Lung (tissue), 12 donors: ENCODE measurements around the gene ANO1. TPM values are rescaled to one million over a fixed set of nuclear protein-coding genes. Genes with fewer than 3 reads are reported as not detected.

Experiments
- ATAC-seq: fragments of 200-7000 bp; cut with Tn5 transposase; one replicate; pipeline ENCODE4 v1.9.1; 2020; ENCODE audit warnings: moderate number of reproducible peaks; ENCODE audit not compliant: insufficient read depth, low FRiP score
- DNase-seq, 3 donors: peaks; one replicate each; pipeline ENCODE4 v3.0.0-alpha.2; 2013 to 2017
- H3K27ac ChIP-seq, 2 donors: one replicate each; pipeline ENCODE4 v1.5.1; 2013; ENCODE audit warnings: mild to moderate bottlenecking in 2 of 2, moderate library complexity in 2 of 2, control low read depth in 1 of 2, inconsistent platforms in 1 of 2, low read depth in 1 of 2, low read length in 1 of 2
- H3K27me3 ChIP-seq, 3 donors: one replicate each; pipeline ENCODE4 v1.5.1; 2013; ENCODE audit warnings: low read length in 2 of 3; ENCODE audit not compliant: control insufficient read depth in 3 of 3, insufficient read depth in 3 of 3
- H3K36me3 ChIP-seq, 4 donors: one replicate each; pipeline ENCODE4 v1.5.1; 2013; ENCODE audit warnings: low read length in 4 of 4, mild to moderate bottlenecking in 1 of 4, moderate library complexity in 1 of 4; ENCODE audit not compliant: control insufficient read depth in 4 of 4, insufficient read depth in 4 of 4
- H3K4me1 ChIP-seq, 5 donors: one replicate each; pipeline ENCODE4 v1.5.1; 2013; ENCODE audit warnings: low read length in 5 of 5, mild to moderate bottlenecking in 2 of 5, moderate library complexity in 1 of 5; ENCODE audit not compliant: control insufficient read depth in 5 of 5, insufficient read depth in 5 of 5
- H3K4me3 ChIP-seq: one replicate; pipeline ENCODE4 v1.5.1; 2013; ENCODE audit warnings: mild to moderate bottlenecking, control low read depth, moderate library complexity
- H3K9ac ChIP-seq, 2 donors: one replicate each; pipeline ENCODE4 v1.5.1; 2013; ENCODE audit warnings: low read length in 2 of 2, control low read depth in 1 of 2; ENCODE audit not compliant: insufficient read depth in 1 of 2
- H3K9me3 ChIP-seq, 4 donors: one replicate each; pipeline ENCODE4 v1.5.1; 2013; ENCODE audit warnings: low read length in 3 of 4, mild to moderate bottlenecking in 1 of 4, moderate library complexity in 1 of 4; ENCODE audit not compliant: control insufficient read depth in 4 of 4, insufficient read depth in 3 of 4
- CTCF ChIP-seq: IDR thresholded peaks from 2 replicates; pipeline ENCODE4 v1.5.1; 2012; ENCODE audit warnings: mild to moderate bottlenecking; ENCODE audit errors: control extremely low read depth, extremely low read depth
- WGBS, 2 donors: extraction: QIAGEN DNeasy Blood & Tissue Kit; methylation state at CpG; one replicate each; pipeline ENCODE4 v1.1.7; 2013; 5-methylcytosine and 5-hydroxymethylcytosine counted together
- polyA plus RNA-seq, 2 donors: library from polyadenylated mRNA; stranded (reverse); fragments of 200-250 nt; gene quantifications; one replicate each; pipeline ENCODE4 v1.2.1, GENCODE V29; 2013
- total RNA-seq, 2 donors: library from RNA; depleted of rRNA in 1 of 2; stranded (reverse); fragments of >200 nt in 1 of 2; gene quantifications; one replicate each; pipeline ENCODE4 v1.2.1, GENCODE V29; 2014 to 2021
- donor health status: control.
- donor health status: control.
- donor health status: Bipolar disorder and iron deficiency.
- donor health status: healthy.
- donor health status: DM: yes; HTN: yes; CAD: no.

The ANO1 gene
- total and polyA plus RNA-seq, 4 donors = 1.2 to 10.8 (median 5.5) TPM

- no peak overlapping the region for H3K27ac ChIP-seq
- 89 to 90% methylated on average over 12 of the region's 12 CpGs for WGBS, 2 donors
Observed at GRCh38 chr11:70105369-70105754, 27.2 kb downstream of the ANO1 start.

GRCh38 chr11:70105755-70106571, 27.8 kb downstream of the ANO1 start:
- 74 to 82% methylated on average over 24 of the region's 24 CpGs for WGBS, 2 donors
- no peaks in the 10 kb centered on the region for H3K27me3 ChIP-seq
- no peak overlapping the region for H3K27ac ChIP-seq
- DNase-seq (no peak), ATAC-seq (no peak)
- H3K9ac ChIP-seq = no peak overlapping the region
- H3K4me3 ChIP-seq = no peak overlapping the region
- no peak for TF ChIP-seq CTCF
- no peaks in the 10 kb centered on the region for H3K36me3 ChIP-seq
- peaks cover 0 to 6% (median 0%) of the 10 kb centered on the region in 5 donors for H3K4me1 ChIP-seq
- H3K9me3 ChIP-seq = no peaks in the 10 kb centered on the region

More at GRCh38 chr11:70105369-70105754, 27.2 kb downstream of the ANO1 start:
- H3K27me3 ChIP-seq = no peaks in the 10 kb centered on the region
- H3K9ac ChIP-seq = no peak overlapping the region
- no peaks in the 10 kb centered on the region for H3K36me3 ChIP-seq
- DNase-seq (no peak), ATAC-seq (no peak)
- TF ChIP-seq CTCF = no peak
- no peaks in the 10 kb centered on the region for H3K9me3 ChIP-seq
- peaks cover 0 to 6% (median 0%) of the 10 kb centered on the region in 5 donors for H3K4me1 ChIP-seq
- H3K4me3 ChIP-seq = no peak overlapping the region

GRCh38 chr11:70106757-70107156, 28.6 kb downstream of the ANO1 start:
- Histone ChIP-seq H3K9me3 (no peaks in the 10 kb centered on the region), H3K36me3 (no peaks in the 10 kb centered on the region), H3K27ac (no peak overlapping the region), H3K9ac (no peak overlapping the region), H3K4me1 (peaks cover 0 to 7% (median 0%) of the 10 kb centered on the region in 5 donors), H3K4me3 (no peak overlapping the region), H3K27me3 (no peaks in the 10 kb centered on the region)
- 79 to 84% methylated on average over 5 of the region's 5 CpGs for WGBS, 2 donors
- no peak for ATAC-seq
- DNase-seq = no peak
- no peak for TF ChIP-seq CTCF
